H4 (cell line): ENCODE data around the gene JAG2. TPM values are rescaled to one million over a fixed set of nuclear protein-coding genes. Genes with fewer than 3 reads are reported as not detected.

Experiments used
- DNase-seq: peaks from one replicate; pipeline ENCODE4 v3.0.0-alpha.2; 2015; ENCODE audit warnings: low spot score
- total RNA-seq: library from RNA; depleted of rRNA; stranded (reverse); fragments of >200 nt; shearing (Covaris generic); gene quantifications from 2 replicates; pipeline ENCODE4 v1.2.3, GENCODE V29; 2014; rRNA removed

The JAG2 gene
- total RNA-seq: 0.48 TPM in 1 of 2 replicates, not detected in the other

GRCh38 chr14:105168496-105168978 is at the start of gene JAG2:
Gene JAG2, minus strand, starts transcription at chr14:105168776. Its CDS starts 356 bp downstream, at chr14:105168420.
- DNase-seq: no peak

- no peak for DNase-seq
These were observed 49.2 kb upstream of the JAG2 start for GRCh38 chr14:105217774-105218173.

- DNase-seq: no peak
These were observed 48.1 kb upstream of the JAG2 start for GRCh38 chr14:105216490-105217247.

- no peak for DNase-seq
These were observed 47.0 kb upstream of the JAG2 start for GRCh38 chr14:105215602-105216001.

- DNase-seq: no peak
These were observed 45.8 kb upstream of the JAG2 start for GRCh38 chr14:105214324-105214915.

- no peak for DNase-seq
These were observed 44.8 kb upstream of the JAG2 start for GRCh38 chr14:105213361-105213760.

- DNase-seq: no peak
These were observed 44.1 kb upstream of the JAG2 start for GRCh38 chr14:105212541-105213300.

GRCh38 chr14:105211758-105212089 is 43.1 kb upstream of the JAG2 start:
- DNase-seq: no peak

GRCh38 chr14:105211086-105211757 is 42.6 kb upstream of the JAG2 start:
- DNase-seq: no peak

- DNase-seq: no peak
These were observed 41.9 kb upstream of the JAG2 start for GRCh38 chr14:105210266-105211025.

GRCh38 chr14:105209646-105210045 is 41.1 kb upstream of the JAG2 start:
- DNase-seq: no peak

GRCh38 chr14:105209091-105209490 is 40.5 kb upstream of the JAG2 start:
- DNase-seq: no peak

GRCh38 chr14:105208738-105209075 is 40.1 kb upstream of the JAG2 start:
- no peak for DNase-seq

GRCh38 chr14:105207996-105208737 is 39.6 kb upstream of the JAG2 start:
- no peak for DNase-seq

GRCh38 chr14:105207460-105207901 is 38.9 kb upstream of the JAG2 start:
- DNase-seq: no peak

GRCh38 chr14:105206873-105207272 is 38.3 kb upstream of the JAG2 start:
- DNase-seq: no peak

GRCh38 chr14:105205673-105206208 is 37.2 kb upstream of the JAG2 start:
- no peak for DNase-seq

- DNase-seq: no peak
These were observed 36.5 kb upstream of the JAG2 start for GRCh38 chr14:105204931-105205672.

- DNase-seq: no peak
These were observed 35.8 kb upstream of the JAG2 start for GRCh38 chr14:105204206-105204930.
